Neural cell (in vitro differentiated cells): Measurements from ENCODE around the gene KRTAP10-4. TPM values are rescaled to one million over a fixed set of nuclear protein-coding genes. Genes with fewer than 3 reads are reported as not detected.
"Not testable (repeated sequence)": the region's sequence is repeated elsewhere in the genome, so short reads cannot be mapped to it uniquely, and the experiment has no call there.

Experiments
- H2AFZ ChIP-seq: fragments of 200-600, 300-800 bp; sonication (generic), shearing (Covaris generic); 2 replicates; pipeline ENCODE4 v1.6.0; 2014; ENCODE audit warnings: low read depth, mild to moderate bottlenecking, antibody characterized with exemption, low read length, moderate library complexity
- H3F3A ChIP-seq: fragments of 200-600 bp; shearing (Covaris generic); 2 replicates; pipeline ENCODE4 v1.6.1; 2016; ENCODE audit warnings: mild to moderate bottlenecking, moderate library complexity, mixed read lengths, antibody characterized with exemption, low read length; ENCODE audit not compliant: insufficient read depth, poor library complexity, severe bottlenecking
- H3K27ac ChIP-seq: fragments of 200-600, 300-800 bp; sonication (generic), shearing (Covaris generic); 2 replicates; pipeline ENCODE4 v1.5.1; 2014; ENCODE audit warnings: mild to moderate bottlenecking, low read length, moderate library complexity
- H3K27me3 ChIP-seq: fragments of 300-800, 200-600 bp; sonication (generic), shearing (Covaris generic); 2 replicates; pipeline ENCODE4 v1.6.0; 2014; ENCODE audit warnings: mild to moderate bottlenecking, low read depth, low read length, moderate library complexity; ENCODE audit not compliant: insufficient read depth
- H3K36me3 ChIP-seq: fragments of 300-800, 200-600 bp; sonication (generic), shearing (Covaris generic); 2 replicates; pipeline ENCODE4 v1.5.1; 2014; ENCODE audit warnings: mild to moderate bottlenecking, antibody characterized with exemption, low read length, moderate library complexity; ENCODE audit not compliant: insufficient read depth
- H3K4me2 ChIP-seq: fragments of 300-800, 200-600 bp; sonication (generic), shearing (Covaris generic); 2 replicates; pipeline ENCODE4 v1.6.0; 2014; ENCODE audit warnings: mild to moderate bottlenecking, low read length
- H3K4me3 ChIP-seq: fragments of 300-800, 200-600 bp; sonication (generic), shearing (Covaris generic); 2 replicates; pipeline ENCODE4 v1.5.1; 2014; ENCODE audit warnings: mild to moderate bottlenecking, low read length, moderate library complexity
- H3K79me2 ChIP-seq: fragments of 200-600 bp; shearing (Covaris generic); replicated peaks from 2 replicates; pipeline ENCODE4 v1.6.0; 2014; ENCODE audit warnings: mild to moderate bottlenecking, low read length, moderate library complexity; ENCODE audit not compliant: insufficient read depth
- H3K9ac ChIP-seq: fragments of 300-800, 200-600 bp; sonication (generic), shearing (Covaris generic); 2 replicates; pipeline ENCODE4 v1.6.1; 2016; ENCODE audit warnings: mild to moderate bottlenecking, low read length, mixed read lengths
- H3K9me2 ChIP-seq: fragments of 200-600 bp; shearing (Covaris generic); 2 replicates; pipeline ENCODE4 v1.6.1; 2016; ENCODE audit warnings: mild to moderate bottlenecking, low read length, mixed read lengths; ENCODE audit not compliant: insufficient read depth
- H3K9me3 ChIP-seq: fragments of 200-600, 300-800 bp; sonication (generic), shearing (Covaris generic); 2 replicates; pipeline ENCODE4 v1.6.1; 2016; ENCODE audit warnings: mild to moderate bottlenecking, mixed run types, low read length, moderate library complexity, mixed read lengths
- H4K20me1 ChIP-seq: fragments of 200-600 bp; shearing (Covaris generic); 2 replicates; pipeline ENCODE4 v1.6.1; 2016; ENCODE audit warnings: mild to moderate bottlenecking, mixed run types; ENCODE audit not compliant: insufficient read depth
- EP300 ChIP-seq: fragments of 450-650 bp; conservative IDR thresholded peaks from 2 replicates; pipeline ENCODE4 v1.6.1; 2014; ENCODE audit warnings: antibody characterized with exemption, mild to moderate bottlenecking, moderate library complexity; ENCODE audit not compliant: poor library complexity, severe bottlenecking
- EZH2 ChIP-seq: fragments of 200-600, 300-800 bp; shearing (Covaris generic), sonication (generic); IDR thresholded peaks from 2 replicates; pipeline ENCODE4 v1.6.1; 2014; ENCODE audit warnings: antibody characterized with exemption, low read length, borderline replicate concordance, mild to moderate bottlenecking; ENCODE audit not compliant: insufficient read depth, poor library complexity, severe bottlenecking
- MXI1 ChIP-seq: fragments of 450-650 bp; conservative IDR thresholded peaks from 2 replicates; pipeline ENCODE4 v1.6.1; 2014; ENCODE audit warnings: antibody characterized with exemption, mild to moderate bottlenecking; ENCODE audit not compliant: poor library complexity, severe bottlenecking
- POLR2AphosphoS5 ChIP-seq: IDR thresholded peaks from 2 replicates; pipeline ENCODE4 v1.6.1; 2012
- RAD21 ChIP-seq: fragments of 450-650 bp; conservative IDR thresholded peaks from 2 replicates; pipeline ENCODE4 v1.6.1; 2014; ENCODE audit warnings: antibody characterized with exemption, mild to moderate bottlenecking, moderate library complexity
- SMC3 ChIP-seq: fragments of 450-650 bp; conservative IDR thresholded peaks from 2 replicates; pipeline ENCODE4 v1.6.1; 2014; ENCODE audit warnings: antibody characterized with exemption, mild to moderate bottlenecking, moderate library complexity; ENCODE audit not compliant: poor library complexity
- TAF1 ChIP-seq: IDR thresholded peaks from 2 replicates; pipeline ENCODE4 v1.6.1; 2012; ENCODE audit warnings: low read depth
- polyA plus RNA-seq: library from polyadenylated mRNA; depleted of rRNA; stranded (reverse); fragments of >200 nt; gene quantifications from 2 replicates; pipeline ENCODE4 v1.2.3, GENCODE V29; 2014
- TF ChIP-seq, protein P1 (sequence below): IDR thresholded peaks from 2 replicates; pipeline ENCODE4 v1.6.1; 2012; ENCODE audit warnings: borderline replicate concordance
- TF ChIP-seq, protein P2 (sequence below): fragments of 450-650 bp; IDR thresholded peaks from 2 replicates; pipeline ENCODE4 v1.5.1; 2014; ENCODE audit warnings: antibody characterized with exemption, mild to moderate bottlenecking, moderate library complexity; ENCODE audit not compliant: poor library complexity, severe bottlenecking

The KRTAP10-4 gene
- polyA plus RNA-seq, 1 donor from 2014 or later: not detected

DNA sequence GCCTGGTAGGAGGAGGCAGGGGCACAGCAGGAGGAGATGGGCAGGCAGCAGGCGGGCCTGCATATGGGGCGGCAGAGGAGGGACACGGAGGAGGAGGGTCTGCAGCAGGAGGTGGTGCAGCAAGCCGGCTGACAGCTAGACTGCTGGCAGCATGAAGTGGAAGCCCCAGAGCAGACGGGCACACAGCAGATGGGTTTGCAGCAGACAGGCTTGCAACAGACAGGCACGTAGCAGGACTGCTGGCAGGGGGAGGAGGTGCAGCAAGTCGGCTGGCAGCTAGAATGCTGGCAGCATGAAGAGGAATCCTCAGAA, 6.3 kb downstream of the KRTAP10-4 start:
- H4K20me1 ChIP-seq: no peaks in the 10 kb centered on the region
- no peak overlapping the region for H3K27ac ChIP-seq
- H3K27me3 ChIP-seq: no peaks in the 10 kb centered on the region
- H3K79me2 ChIP-seq: no peaks in the 10 kb centered on the region
- H3K4me3 ChIP-seq: no peak overlapping the region
- no peak overlapping the region for H3K4me2 ChIP-seq
- H3K36me3 ChIP-seq: no peaks in the 10 kb centered on the region
- no peaks in the 10 kb centered on the region for H3K9me3 ChIP-seq
- H3F3A ChIP-seq: no peaks in the 10 kb centered on the region
- H3K9me2 ChIP-seq: no peaks in the 10 kb centered on the region
- H3K9ac ChIP-seq: no peak overlapping the region
- no peak overlapping the region for H2AFZ ChIP-seq
- TF ChIP-seq TAF1 (no peak), EP300 (no peak), POLR2AphosphoS5 (no peak), RAD21 (no peak), MXI1 (no peak), SMC3 (no peak), EZH2 (no peak)
- TF ChIP-seq, protein P1, sequence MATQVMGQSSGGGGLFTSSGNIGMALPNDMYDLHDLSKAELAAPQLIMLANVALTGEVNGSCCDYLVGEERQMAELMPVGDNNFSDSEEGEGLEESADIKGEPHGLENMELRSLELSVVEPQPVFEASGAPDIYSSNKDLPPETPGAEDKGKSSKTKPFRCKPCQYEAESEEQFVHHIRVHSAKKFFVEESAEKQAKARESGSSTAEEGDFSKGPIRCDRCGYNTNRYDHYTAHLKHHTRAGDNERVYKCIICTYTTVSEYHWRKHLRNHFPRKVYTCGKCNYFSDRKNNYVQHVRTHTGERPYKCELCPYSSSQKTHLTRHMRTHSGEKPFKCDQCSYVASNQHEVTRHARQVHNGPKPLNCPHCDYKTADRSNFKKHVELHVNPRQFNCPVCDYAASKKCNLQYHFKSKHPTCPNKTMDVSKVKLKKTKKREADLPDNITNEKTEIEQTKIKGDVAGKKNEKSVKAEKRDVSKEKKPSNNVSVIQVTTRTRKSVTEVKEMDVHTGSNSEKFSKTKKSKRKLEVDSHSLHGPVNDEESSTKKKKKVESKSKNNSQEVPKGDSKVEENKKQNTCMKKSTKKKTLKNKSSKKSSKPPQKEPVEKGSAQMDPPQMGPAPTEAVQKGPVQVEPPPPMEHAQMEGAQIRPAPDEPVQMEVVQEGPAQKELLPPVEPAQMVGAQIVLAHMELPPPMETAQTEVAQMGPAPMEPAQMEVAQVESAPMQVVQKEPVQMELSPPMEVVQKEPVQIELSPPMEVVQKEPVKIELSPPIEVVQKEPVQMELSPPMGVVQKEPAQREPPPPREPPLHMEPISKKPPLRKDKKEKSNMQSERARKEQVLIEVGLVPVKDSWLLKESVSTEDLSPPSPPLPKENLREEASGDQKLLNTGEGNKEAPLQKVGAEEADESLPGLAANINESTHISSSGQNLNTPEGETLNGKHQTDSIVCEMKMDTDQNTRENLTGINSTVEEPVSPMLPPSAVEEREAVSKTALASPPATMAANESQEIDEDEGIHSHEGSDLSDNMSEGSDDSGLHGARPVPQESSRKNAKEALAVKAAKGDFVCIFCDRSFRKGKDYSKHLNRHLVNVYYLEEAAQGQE: no peak
- TF ChIP-seq, protein P2, sequence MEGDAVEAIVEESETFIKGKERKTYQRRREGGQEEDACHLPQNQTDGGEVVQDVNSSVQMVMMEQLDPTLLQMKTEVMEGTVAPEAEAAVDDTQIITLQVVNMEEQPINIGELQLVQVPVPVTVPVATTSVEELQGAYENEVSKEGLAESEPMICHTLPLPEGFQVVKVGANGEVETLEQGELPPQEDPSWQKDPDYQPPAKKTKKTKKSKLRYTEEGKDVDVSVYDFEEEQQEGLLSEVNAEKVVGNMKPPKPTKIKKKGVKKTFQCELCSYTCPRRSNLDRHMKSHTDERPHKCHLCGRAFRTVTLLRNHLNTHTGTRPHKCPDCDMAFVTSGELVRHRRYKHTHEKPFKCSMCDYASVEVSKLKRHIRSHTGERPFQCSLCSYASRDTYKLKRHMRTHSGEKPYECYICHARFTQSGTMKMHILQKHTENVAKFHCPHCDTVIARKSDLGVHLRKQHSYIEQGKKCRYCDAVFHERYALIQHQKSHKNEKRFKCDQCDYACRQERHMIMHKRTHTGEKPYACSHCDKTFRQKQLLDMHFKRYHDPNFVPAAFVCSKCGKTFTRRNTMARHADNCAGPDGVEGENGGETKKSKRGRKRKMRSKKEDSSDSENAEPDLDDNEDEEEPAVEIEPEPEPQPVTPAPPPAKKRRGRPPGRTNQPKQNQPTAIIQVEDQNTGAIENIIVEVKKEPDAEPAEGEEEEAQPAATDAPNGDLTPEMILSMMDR: no peak

DNA sequence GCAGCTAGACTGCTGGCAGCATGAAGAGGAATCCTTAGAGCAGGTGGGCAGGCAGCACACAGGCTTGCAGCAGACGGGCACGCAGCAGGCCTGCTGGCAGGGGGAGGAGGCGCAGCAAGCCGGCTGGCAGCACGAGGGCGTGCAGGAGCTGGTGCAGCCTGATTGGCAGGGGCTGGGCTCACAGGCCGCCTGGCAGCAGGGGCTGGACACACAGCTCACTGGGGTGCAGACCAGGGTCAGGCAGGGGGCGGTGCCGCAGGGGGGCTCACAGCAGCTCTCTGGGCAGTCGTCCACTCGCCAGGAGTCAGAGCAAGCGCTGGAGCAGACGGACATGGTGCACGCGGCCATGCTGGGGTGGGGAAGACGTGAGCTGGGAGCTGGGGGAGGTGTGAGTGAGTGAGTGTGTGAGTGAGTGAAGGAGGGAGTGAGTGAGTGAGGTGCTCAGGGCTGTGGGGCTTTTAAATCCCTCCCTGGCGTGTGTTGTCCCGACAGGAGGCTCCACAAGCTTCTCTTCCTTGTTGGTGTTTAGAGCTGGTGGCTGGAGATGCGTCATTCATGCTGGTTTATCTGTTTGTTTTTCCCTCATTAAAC, 6.8 kb downstream of the KRTAP10-4 start, which contains the start of gene KRTAP10-5:
Gene KRTAP10-5 (minus strand): TSS at position 374 of the 591 bp plus-strand sequence. CDS start 26 bp downstream, at position 348.
- not testable (repeated sequence) for H3K27me3 ChIP-seq, H3K27ac ChIP-seq, H2AFZ ChIP-seq, H3K36me3 ChIP-seq, H4K20me1 ChIP-seq, H3F3A ChIP-seq, H3K9me3 ChIP-seq, H3K9ac ChIP-seq, H3K79me2 ChIP-seq, H3K4me3 ChIP-seq, H3K4me2 ChIP-seq, H3K9me2 ChIP-seq

DNA sequence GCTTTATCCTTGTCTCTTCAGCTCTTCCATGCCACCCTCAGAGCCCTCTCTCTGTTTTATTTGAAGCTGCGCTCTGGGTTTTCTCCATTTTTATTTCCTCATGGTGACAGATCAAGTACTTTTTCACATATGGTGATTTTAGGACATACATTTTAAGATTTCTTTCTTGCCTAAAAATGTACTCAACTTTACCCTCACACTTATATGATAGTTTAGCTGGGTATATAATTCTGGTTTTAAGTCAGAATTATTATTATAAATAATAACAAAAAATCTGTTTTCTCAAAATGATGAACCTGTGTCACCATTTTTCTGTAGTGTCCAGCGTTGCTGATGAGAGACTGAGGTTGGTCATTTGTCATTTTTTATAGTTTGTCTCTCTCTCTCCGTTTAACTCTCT, 7.6 kb downstream of the KRTAP10-4 start:
- H3K9me3 ChIP-seq: no peaks in the 10 kb centered on the region
- H3K9ac ChIP-seq: no peak overlapping the region
- no peak for TF ChIP-seq TAF1
- TF ChIP-seq, protein P1: no peak
- TF ChIP-seq EP300: no peak
- H4K20me1 ChIP-seq: no peaks in the 10 kb centered on the region
- no peaks in the 10 kb centered on the region for H3K36me3 ChIP-seq
- no peaks in the 10 kb centered on the region for H3K79me2 ChIP-seq
- no peak overlapping the region for H3K4me2 ChIP-seq
- no peak overlapping the region for H3K4me3 ChIP-seq
- no peaks in the 10 kb centered on the region for H3K27me3 ChIP-seq
- H3K9me2 ChIP-seq: no peaks in the 10 kb centered on the region
- no peak overlapping the region for H3K27ac ChIP-seq
- no peak overlapping the region for H2AFZ ChIP-seq
- H3F3A ChIP-seq: no peaks in the 10 kb centered on the region
